Neuronal stem cell (in vitro differentiated cells): ENCODE measurements around the gene MYO9B.

Experiments used
- DNase-seq: peaks from one replicate; pipeline ENCODE4 v3.0.0-alpha.2; 2013; ENCODE audit warnings: low spot score
- H2AFZ ChIP-seq: one replicate; pipeline ENCODE4 v1.6.1; 2013; ENCODE audit warnings: mild to moderate bottlenecking, low read length, inconsistent platforms
- H2AK5ac ChIP-seq: 2 replicates; pipeline ENCODE4 v1.6.1; 2013; ENCODE audit warnings: low read depth, mild to moderate bottlenecking, inconsistent platforms, low read length, moderate library complexity, mixed read lengths
- H2BK120ac ChIP-seq: 2 replicates; pipeline ENCODE4 v1.6.1; 2013; ENCODE audit warnings: low read depth, mild to moderate bottlenecking, inconsistent platforms, low read length, moderate library complexity, mixed read lengths
- H2BK12ac ChIP-seq: one replicate; pipeline ENCODE4 v1.6.1; 2013; ENCODE audit warnings: low read length, inconsistent platforms
- H2BK15ac ChIP-seq: 2 replicates; pipeline ENCODE4 v1.6.1; 2013; ENCODE audit warnings: mild to moderate bottlenecking, low read length, inconsistent platforms, mixed read lengths
- H2BK5ac ChIP-seq: one replicate; pipeline ENCODE4 v1.6.1; 2013; ENCODE audit warnings: inconsistent platforms, mild to moderate bottlenecking, low read length, moderate library complexity
- H3K14ac ChIP-seq: one replicate; pipeline ENCODE4 v1.6.1; 2013; ENCODE audit warnings: low read length, inconsistent platforms
- H3K18ac ChIP-seq: 2 replicates; pipeline ENCODE4 v1.6.1; 2013; ENCODE audit warnings: low read length, inconsistent platforms
- H3K23ac ChIP-seq: 2 replicates; pipeline ENCODE4 v1.6.1; 2013; ENCODE audit warnings: low read depth, mild to moderate bottlenecking, mixed read lengths, low read length, inconsistent platforms; ENCODE audit not compliant: poor library complexity
- H3K27ac ChIP-seq: replicated peaks from 3 replicates; pipeline ENCODE4 v1.5.1; 2013; ENCODE audit warnings: low read length, inconsistent platforms
- H3K27me3 ChIP-seq, 3 experiments: 2 replicates each; pipeline ENCODE4 v1.6.1; 2013; ENCODE audit warnings: low read length in 3 of 3, mild to moderate bottlenecking in 2 of 3, inconsistent platforms in 1 of 3, low read depth in 1 of 3, mixed read lengths in 1 of 3, moderate library complexity in 1 of 3; ENCODE audit not compliant: control insufficient read depth in 3 of 3, insufficient read depth in 3 of 3
- H3K36me3 ChIP-seq, 2 donors: replicated peaks in 1 of 2; 2 replicates each; pipeline ENCODE4 v1.6.1; 2013; ENCODE audit warnings: low read length in 2 of 2; ENCODE audit not compliant: control insufficient read depth in 2 of 2, insufficient read depth in 2 of 2
- H3K4ac ChIP-seq: 2 replicates; pipeline ENCODE4 v1.6.1; 2013; ENCODE audit warnings: inconsistent platforms, mild to moderate bottlenecking, low read length, moderate library complexity
- H3K4me1 ChIP-seq, 2 donors: 1 replicate in 1 of 2; 2 replicates in 1 of 2; pipeline ENCODE4 v1.6.1; 2013; ENCODE audit warnings: low read length in 2 of 2, low read depth in 1 of 2; ENCODE audit not compliant: control insufficient read depth in 2 of 2, insufficient read depth in 1 of 2
- H3K4me2 ChIP-seq: one replicate; pipeline ENCODE4 v1.6.1; 2013; ENCODE audit warnings: mild to moderate bottlenecking, low read length, inconsistent platforms; ENCODE audit not compliant: insufficient read depth, poor library complexity, severe bottlenecking
- H3K4me3 ChIP-seq, 2 donors: 2 replicates each; pipeline ENCODE4 v1.5.1; 2013; ENCODE audit warnings: low read length in 2 of 2, mild to moderate bottlenecking in 2 of 2, inconsistent platforms in 1 of 2, moderate library complexity in 1 of 2
- H3K79me1 ChIP-seq: one replicate; pipeline ENCODE4 v1.6.1; 2013; ENCODE audit warnings: low read depth, mild to moderate bottlenecking, inconsistent platforms, low read length, moderate library complexity
- H3K9ac ChIP-seq: one replicate; pipeline ENCODE4 v1.6.1; 2013; ENCODE audit warnings: mild to moderate bottlenecking, low read depth, low read length, inconsistent platforms; ENCODE audit not compliant: poor library complexity
- H3K9me3 ChIP-seq, 2 donors: replicated peaks in 1 of 2; 2 replicates each; pipeline versions ENCODE3 to v1.6.1; 2013; ENCODE audit warnings: low read length in 2 of 2, mild to moderate bottlenecking in 2 of 2, inconsistent platforms in 1 of 2, low read depth in 1 of 2, mixed read lengths in 1 of 2, moderate library complexity in 1 of 2; ENCODE audit not compliant: control insufficient read depth in 2 of 2, insufficient read depth in 1 of 2
- H4K8ac ChIP-seq: one replicate; pipeline ENCODE4 v1.6.1; 2013; ENCODE audit warnings: low read depth, mild to moderate bottlenecking, inconsistent platforms, low read length, moderate library complexity
- H4K91ac ChIP-seq: one replicate; pipeline ENCODE4 v1.6.1; 2013; ENCODE audit warnings: low read length, low read depth, mild to moderate bottlenecking, inconsistent platforms; ENCODE audit not compliant: poor library complexity
- WGBS, 2 donors: extraction: QIAGEN DNeasy Blood & Tissue Kit; methylation state at CpG; one replicate each; pipeline ENCODE4 v1.1.7; 2013; ENCODE audit warnings: missing lambda C conversion rate in 2 of 2, mixed read lengths in 1 of 2; ENCODE audit not compliant: insufficient read length in 2 of 2, insufficient replicate concordance in 1 of 2; ENCODE audit errors: extremely low coverage in 2 of 2; 5-methylcytosine and 5-hydroxymethylcytosine counted together

MYO9B gene

GRCh38 chr19:17075864-17076542 lies 426 bp downstream of the MYO9B start:
- no peaks in the 10 kb centered on the region for H3K9me3 ChIP-seq
- no CpG with 5 or more reads among the region's 43 CpGs for WGBS, 2 donors
- H4K91ac ChIP-seq, result no peak overlapping the region
- H3K36me3 ChIP-seq, result peaks cover 15 to 38% of the 10 kb centered on the region in 2 donors
- H3K4ac ChIP-seq, result no peak overlapping the region
- H3K4me3 ChIP-seq, result peak overlapping the region; percentile 79 to 97
- peak overlapping the region; percentile 93 for H3K18ac ChIP-seq
- H4K8ac ChIP-seq, result no peak overlapping the region
- no peak overlapping the region for H2BK12ac ChIP-seq
- no peak overlapping the region for H3K27ac ChIP-seq
- peaks cover 14% of the 10 kb centered on the region for H3K79me1 ChIP-seq
- H2BK120ac ChIP-seq, result no peak overlapping the region
- H2BK15ac ChIP-seq, result peak overlapping the region; percentile 63
- DNase-seq, result no peak
- H3K23ac ChIP-seq, result peak overlapping the region; percentile 75
- H2AFZ ChIP-seq, result peak overlapping the region; percentile 93
- peaks cover 0 to 4% (median 0%) of the 10 kb centered on the region in 3 experiments for H3K27me3 ChIP-seq
- peaks cover 24 to 33% of the 10 kb centered on the region in 2 donors for H3K4me1 ChIP-seq
- H2BK5ac ChIP-seq, result peak overlapping the region; percentile 55
- H3K9ac ChIP-seq, result peak overlapping the region; percentile 95
- H3K14ac ChIP-seq, result no peak overlapping the region
- H3K4me2 ChIP-seq, result peak overlapping the region; percentile 69
- H2AK5ac ChIP-seq, result peak overlapping the region; percentile 72

- peaks cover 10 to 33% of the 10 kb centered on the region in 2 donors for H3K36me3 ChIP-seq
- DNase-seq, result no peak
- H3K79me1 ChIP-seq, result peaks cover 14% of the 10 kb centered on the region
- H2AFZ ChIP-seq, result peak overlapping the region; percentile 93
- peaks cover 24 to 33% of the 10 kb centered on the region in 2 donors for H3K4me1 ChIP-seq
- peak overlapping the region; percentile 95 for H3K9ac ChIP-seq
- H3K27me3 ChIP-seq, result peaks cover 0 to 4% (median 0%) of the 10 kb centered on the region in 3 experiments
- H2BK15ac ChIP-seq, result no peak overlapping the region
- peak overlapping the region; percentile 75 for H3K23ac ChIP-seq
- no peak overlapping the region for H3K4ac ChIP-seq
- H2AK5ac ChIP-seq, result peak overlapping the region; percentile 72
- H4K8ac ChIP-seq, result no peak overlapping the region
- no peak overlapping the region for H3K14ac ChIP-seq
- no peak overlapping the region for H2BK120ac ChIP-seq
- peak overlapping the region; percentile 69 for H3K4me2 ChIP-seq
- no peak overlapping the region for H4K91ac ChIP-seq
- H3K27ac ChIP-seq, result no peak overlapping the region
- peak overlapping the region; percentile 79 to 97 for H3K4me3 ChIP-seq
- no CpG with 5 or more reads among the region's 12 CpGs for WGBS, 2 donors
- H2BK5ac ChIP-seq, result peak overlapping the region; percentile 55
- H2BK12ac ChIP-seq, result no peak overlapping the region
- no peak overlapping the region for H3K18ac ChIP-seq
- no peaks in the 10 kb centered on the region for H3K9me3 ChIP-seq
These were observed 990 bp downstream of the MYO9B start for GRCh38 chr19:17076543-17076991.

- H2BK12ac ChIP-seq, result no peak overlapping the region
- peaks cover 7 to 31% of the 10 kb centered on the region in 2 donors for H3K36me3 ChIP-seq
- H2BK15ac ChIP-seq, result no peak overlapping the region
- H3K14ac ChIP-seq, result no peak overlapping the region
- H3K4me3 ChIP-seq, result peak overlapping the region in 1 of 2 donors; percentile 79
- peaks cover 24 to 33% of the 10 kb centered on the region in 2 donors for H3K4me1 ChIP-seq
- no peak overlapping the region for H4K91ac ChIP-seq
- H3K4me2 ChIP-seq, result no peak overlapping the region
- H3K23ac ChIP-seq, result no peak overlapping the region
- no peaks in the 10 kb centered on the region for H3K9me3 ChIP-seq
- DNase-seq, result no peak
- H3K4ac ChIP-seq, result no peak overlapping the region
- H3K9ac ChIP-seq, result peak overlapping the region; percentile 25
- H3K79me1 ChIP-seq, result peaks cover 16% of the 10 kb centered on the region
- H2BK5ac ChIP-seq, result no peak overlapping the region
- H2BK120ac ChIP-seq, result no peak overlapping the region
- peak overlapping the region; percentile 72 for H2AK5ac ChIP-seq
- H2AFZ ChIP-seq, result no peak overlapping the region
- H3K27me3 ChIP-seq, result peaks cover 0 to 4% (median 0%) of the 10 kb centered on the region in 3 experiments
- no peak overlapping the region for H4K8ac ChIP-seq
- H3K27ac ChIP-seq, result no peak overlapping the region
- no peak overlapping the region for H3K18ac ChIP-seq
- WGBS, 2 donors, result no CpG with 5 or more reads among the region's 17 CpGs
These were observed 2.0 kb downstream of the MYO9B start for GRCh38 chr19:17077447-17078028.
